ENCODE data around the gene SV2B.

DNA sequence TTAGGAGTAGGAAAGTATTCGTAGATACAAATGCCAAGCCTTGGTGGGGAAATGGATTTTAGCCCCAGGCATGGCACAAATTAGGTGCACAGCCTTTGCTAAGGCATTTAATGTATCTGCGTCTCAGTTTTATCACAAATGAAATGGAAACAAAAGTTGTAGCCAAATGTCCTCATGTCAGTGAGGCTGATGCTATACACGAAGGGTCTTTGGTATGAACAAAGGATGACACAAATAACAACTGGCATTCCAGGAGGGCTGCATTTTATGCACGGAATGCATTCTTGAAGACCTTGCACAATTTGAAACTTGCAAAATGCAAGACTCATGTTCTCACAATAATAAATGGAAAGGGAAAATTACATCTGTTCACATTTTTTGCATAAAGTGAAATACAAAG is 181.9 kb downstream of the SV2B start:
- TF ChIP-seq, protein P1, sequence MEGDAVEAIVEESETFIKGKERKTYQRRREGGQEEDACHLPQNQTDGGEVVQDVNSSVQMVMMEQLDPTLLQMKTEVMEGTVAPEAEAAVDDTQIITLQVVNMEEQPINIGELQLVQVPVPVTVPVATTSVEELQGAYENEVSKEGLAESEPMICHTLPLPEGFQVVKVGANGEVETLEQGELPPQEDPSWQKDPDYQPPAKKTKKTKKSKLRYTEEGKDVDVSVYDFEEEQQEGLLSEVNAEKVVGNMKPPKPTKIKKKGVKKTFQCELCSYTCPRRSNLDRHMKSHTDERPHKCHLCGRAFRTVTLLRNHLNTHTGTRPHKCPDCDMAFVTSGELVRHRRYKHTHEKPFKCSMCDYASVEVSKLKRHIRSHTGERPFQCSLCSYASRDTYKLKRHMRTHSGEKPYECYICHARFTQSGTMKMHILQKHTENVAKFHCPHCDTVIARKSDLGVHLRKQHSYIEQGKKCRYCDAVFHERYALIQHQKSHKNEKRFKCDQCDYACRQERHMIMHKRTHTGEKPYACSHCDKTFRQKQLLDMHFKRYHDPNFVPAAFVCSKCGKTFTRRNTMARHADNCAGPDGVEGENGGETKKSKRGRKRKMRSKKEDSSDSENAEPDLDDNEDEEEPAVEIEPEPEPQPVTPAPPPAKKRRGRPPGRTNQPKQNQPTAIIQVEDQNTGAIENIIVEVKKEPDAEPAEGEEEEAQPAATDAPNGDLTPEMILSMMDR (IDR thresholded peaks at IDR 0.05; ENCODE audit: insufficient read depth, low read length, poor library complexity, severe bottlenecking), result no peak
- no peak for TF ChIP-seq EZH2phosphoT487 (conservative IDR thresholded peaks at IDR 0.05; ENCODE audit: low read length)

Data from SU-DHL-6 (cell line).